ENCODE results near the gene RBM12. TPM values are rescaled to one million over a fixed set of nuclear protein-coding genes. Genes with fewer than 3 reads are reported as not detected.
"Not testable (repeated sequence)": the region's sequence is repeated elsewhere in the genome, so short reads cannot be mapped to it uniquely, and the experiment has no call there.

Gene RBM12
- total RNA-seq, 4 donors from 2014 or later = 30.5 to 44.9 (median 35.7) TPM

- Histone ChIP-seq H3K27me3 (no peaks in the 10 kb centered on the region), H3K27ac (no peak overlapping the region), H3K9me3 (no peaks in the 10 kb centered on the region), H3K36me3 (peaks cover 13 to 19% of the 10 kb centered on the region in 2 donors), H3K4me1 (peaks cover 4 to 19% of the 10 kb centered on the region in 2 donors), H3K4me3 (replicated peaks in 1 of 3) (no peak overlapping the region)
- WGBS, 2 donors = 70 to 78% methylated on average over 9 of the region's 9 CpGs
- TF ChIP-seq POLR2A (IDR thresholded peaks at IDR 0.05) = no peak
- intact Hi-C loops (cut with DNase I) = no loop called here
- DNase-seq = no peak
These were observed 33.1 kb upstream of the RBM12 start for GRCh38 chr20:35697696-35698297.

- 88 to 94% methylated on average over 4 of the region's 4 CpGs for WGBS, 2 donors
- Histone ChIP-seq H3K27me3 (no peaks in the 10 kb centered on the region), H3K4me3 (replicated peaks in 1 of 3) (no peak overlapping the region), H3K36me3 (peaks cover 0 to 11% of the 10 kb centered on the region in 2 donors), H3K27ac (no peak overlapping the region), H3K4me1 (peaks cover 4 to 19% of the 10 kb centered on the region in 2 donors), H3K9me3 (no peaks in the 10 kb centered on the region)
- intact Hi-C loops (cut with DNase I) = no loop called here
- no peak for DNase-seq
- no peak for TF ChIP-seq POLR2A (IDR thresholded peaks at IDR 0.05)
- no peak for TF ChIP-seq CTCF (IDR thresholded peaks at IDR 0.05)
These were observed 31.3 kb upstream of the RBM12 start for GRCh38 chr20:35695978-35696377.

GRCh38 chr20:35695245-35695749 lies 30.6 kb upstream of the RBM12 start:
- WGBS, 2 donors = 78 to 93% methylated on average over 2 of the region's 2 CpGs
- no peak for DNase-seq
- TF ChIP-seq POLR2A (IDR thresholded peaks at IDR 0.05) (no peak), CTCF (IDR thresholded peaks at IDR 0.05) (no peak)
- peaks cover 4 to 17% of the 10 kb centered on the region in 2 donors for H3K4me1 ChIP-seq
- intact Hi-C loops (cut with DNase I) = no loop called here
- no peaks in the 10 kb centered on the region for H3K9me3 ChIP-seq
- no peaks in the 10 kb centered on the region for H3K27me3 ChIP-seq
- no peak overlapping the region for H3K4me3 ChIP-seq (replicated peaks in 1 of 3)
- H3K27ac ChIP-seq = no peak overlapping the region
- peaks cover 0 to 11% of the 10 kb centered on the region in 2 donors for H3K36me3 ChIP-seq

GRCh38 chr20:35690265-35690664 lies 25.6 kb upstream of the RBM12 start:
- no peaks in the 10 kb centered on the region for H3K27me3 ChIP-seq
- no peak for TF ChIP-seq CTCF (IDR thresholded peaks at IDR 0.05)
- TF ChIP-seq POLR2A (IDR thresholded peaks at IDR 0.05) = no peak

GRCh38 chr20:35686872-35687271 lies 22.2 kb upstream of the RBM12 start:
- intact Hi-C loops (cut with DNase I); DNase-seq; H3K27me3 ChIP-seq; H3K4me1 ChIP-seq; H3K27ac ChIP-seq; H3K9me3 ChIP-seq; H3K4me3 ChIP-seq (replicated peaks in 1 of 3): not testable (repeated sequence)
- H3K36me3 ChIP-seq = peaks cover 13 to 24% of the 10 kb centered on the region in 2 donors
- WGBS, 2 donors = 93 to 95% methylated on average over 11 of the region's 11 CpGs

More at GRCh38 chr20:35690265-35690664, 25.6 kb upstream of the RBM12 start:
- intact Hi-C loops (cut with DNase I) = no loop called here
- H3K4me3 ChIP-seq (replicated peaks in 1 of 3) = no peak overlapping the region
- H3K4me1 ChIP-seq = no peaks in the 10 kb centered on the region
- peaks cover 13 to 28% of the 10 kb centered on the region in 2 donors for H3K36me3 ChIP-seq
- H3K27ac ChIP-seq = no peak overlapping the region
- WGBS, 2 donors = 67 to 92% methylated on average over 4 of the region's 4 CpGs
- no peak for DNase-seq
- H3K9me3 ChIP-seq = no peaks in the 10 kb centered on the region

GRCh38 chr20:35685368-35685767 lies 20.7 kb upstream of the RBM12 start:
- H3K27ac ChIP-seq; DNase-seq; H3K9me3 ChIP-seq; intact Hi-C loops (cut with DNase I); H3K4me3 ChIP-seq (replicated peaks in 1 of 3); H3K4me1 ChIP-seq; H3K27me3 ChIP-seq: not testable (repeated sequence)
- peaks cover 13 to 24% of the 10 kb centered on the region in 2 donors for H3K36me3 ChIP-seq
- 96 to 97% methylated on average over 9 of the region's 9 CpGs for whole genome bisulfite sequencing, 2 donors
